Measurements from ENCODE around the gene CDH13.

Gene CDH13

DNA sequence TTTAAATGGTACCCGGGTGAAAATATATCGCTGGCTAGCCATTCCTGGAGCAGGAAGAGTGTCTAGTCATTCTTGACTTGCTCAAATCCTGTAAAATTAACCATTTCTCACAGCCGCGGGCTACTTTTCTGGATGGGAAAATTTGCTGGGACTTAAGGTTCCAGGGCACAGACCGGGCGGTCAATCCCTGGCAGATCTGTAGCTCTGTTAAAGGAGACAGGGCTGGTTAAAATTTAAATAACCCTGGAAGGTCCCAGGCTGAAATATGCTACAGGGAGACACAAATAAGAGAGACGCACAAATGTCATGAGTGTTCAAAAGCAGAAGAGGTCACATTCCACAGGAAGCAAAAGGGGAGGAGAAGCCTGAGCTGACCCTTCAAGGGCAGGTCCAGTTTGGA lies 951.4 kb downstream of the CDH13 start:
- no peak for DNase-seq (ENCODE audit: extremely low read depth, insufficient read length)
- TF ChIP-seq, protein P1, sequence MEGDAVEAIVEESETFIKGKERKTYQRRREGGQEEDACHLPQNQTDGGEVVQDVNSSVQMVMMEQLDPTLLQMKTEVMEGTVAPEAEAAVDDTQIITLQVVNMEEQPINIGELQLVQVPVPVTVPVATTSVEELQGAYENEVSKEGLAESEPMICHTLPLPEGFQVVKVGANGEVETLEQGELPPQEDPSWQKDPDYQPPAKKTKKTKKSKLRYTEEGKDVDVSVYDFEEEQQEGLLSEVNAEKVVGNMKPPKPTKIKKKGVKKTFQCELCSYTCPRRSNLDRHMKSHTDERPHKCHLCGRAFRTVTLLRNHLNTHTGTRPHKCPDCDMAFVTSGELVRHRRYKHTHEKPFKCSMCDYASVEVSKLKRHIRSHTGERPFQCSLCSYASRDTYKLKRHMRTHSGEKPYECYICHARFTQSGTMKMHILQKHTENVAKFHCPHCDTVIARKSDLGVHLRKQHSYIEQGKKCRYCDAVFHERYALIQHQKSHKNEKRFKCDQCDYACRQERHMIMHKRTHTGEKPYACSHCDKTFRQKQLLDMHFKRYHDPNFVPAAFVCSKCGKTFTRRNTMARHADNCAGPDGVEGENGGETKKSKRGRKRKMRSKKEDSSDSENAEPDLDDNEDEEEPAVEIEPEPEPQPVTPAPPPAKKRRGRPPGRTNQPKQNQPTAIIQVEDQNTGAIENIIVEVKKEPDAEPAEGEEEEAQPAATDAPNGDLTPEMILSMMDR (IDR thresholded peaks at IDR 0.05; ENCODE audit: insufficient read depth, low read length, poor library complexity, severe bottlenecking), result no peak
- no peak overlapping the region for H3K4me3 ChIP-seq (replicated peaks; ENCODE audit: low read depth, low read length)
- H3K36me3 ChIP-seq (ENCODE audit: control insufficient read depth, insufficient read depth, low read length), result no peaks in the 10 kb centered on the region
- no peaks in the 10 kb centered on the region; the same call in 1 of the 2 replicates for H3K27me3 ChIP-seq (replicated peaks; ENCODE audit: control insufficient read depth, insufficient read depth, low read length)

DNA sequence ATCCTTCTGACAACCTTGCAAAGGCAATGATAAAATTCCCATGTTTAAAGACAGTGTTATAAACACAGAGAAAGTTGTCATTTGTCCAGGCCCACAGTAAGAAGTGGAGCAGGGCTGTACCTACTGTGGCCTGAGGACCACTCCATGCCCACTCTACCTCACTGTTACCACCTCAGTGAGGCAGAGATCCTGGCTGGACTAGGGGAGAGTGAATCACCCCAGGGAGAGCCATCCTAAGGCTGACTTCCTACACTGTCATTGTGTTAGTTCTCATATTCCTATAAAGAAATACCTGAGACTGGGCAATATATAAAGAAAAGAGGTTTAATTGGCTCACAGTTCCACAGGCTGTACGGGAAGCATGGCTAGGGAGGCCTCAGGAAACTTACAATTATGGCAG lies 952.3 kb downstream of the CDH13 start:
- DNase-seq (ENCODE audit: extremely low read depth, insufficient read length), result no peak
- no peaks in the 10 kb centered on the region; the same call in 1 of the 2 replicates for H3K27me3 ChIP-seq (replicated peaks; ENCODE audit: control insufficient read depth, insufficient read depth, low read length)
- TF ChIP-seq, protein P1 (IDR thresholded peaks at IDR 0.05; ENCODE audit: insufficient read depth, low read length, poor library complexity, severe bottlenecking), result no peak
- H3K4me3 ChIP-seq (replicated peaks; ENCODE audit: low read depth, low read length), result no peak overlapping the region
- H3K36me3 ChIP-seq (ENCODE audit: control insufficient read depth, insufficient read depth, low read length), result no peaks in the 10 kb centered on the region

DNA sequence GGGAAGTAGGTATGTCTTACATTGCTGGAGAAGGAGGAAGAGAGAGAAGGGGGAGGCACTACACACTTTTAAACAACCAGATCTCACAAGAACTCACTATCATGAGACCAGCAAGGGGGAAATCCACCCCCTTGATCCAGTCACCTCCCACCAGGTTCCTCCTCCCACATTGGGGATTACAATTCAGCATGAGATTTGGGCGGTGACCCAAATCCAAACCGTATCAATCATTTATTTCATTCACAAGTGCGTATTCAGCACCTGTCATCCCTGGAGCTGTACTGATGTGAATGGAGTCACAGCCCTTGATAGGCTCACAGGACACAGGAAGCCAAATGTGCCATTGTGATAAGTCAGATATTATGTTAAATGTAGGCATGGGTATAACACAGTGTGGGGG lies 952.7 kb downstream of the CDH13 start:
- TF ChIP-seq, protein P1 (IDR thresholded peaks at IDR 0.05; ENCODE audit: insufficient read depth, low read length, poor library complexity, severe bottlenecking), result no peak
- no peaks in the 10 kb centered on the region; the same call in 1 of the 2 replicates for H3K27me3 ChIP-seq (replicated peaks; ENCODE audit: control insufficient read depth, insufficient read depth, low read length)
- H3K4me3 ChIP-seq (replicated peaks; ENCODE audit: low read depth, low read length), result no peak overlapping the region
- H3K36me3 ChIP-seq (ENCODE audit: control insufficient read depth, insufficient read depth, low read length), result no peaks in the 10 kb centered on the region
- no peak for DNase-seq (ENCODE audit: extremely low read depth, insufficient read length)

GRCh38 chr16:83581082-83581481 lies 954.3 kb downstream of the CDH13 start:
- no peaks in the 10 kb centered on the region; the same call in 1 of the 2 replicates for H3K27me3 ChIP-seq (replicated peaks; ENCODE audit: control insufficient read depth, insufficient read depth, low read length)
- TF ChIP-seq, protein P1 (IDR thresholded peaks at IDR 0.05; ENCODE audit: insufficient read depth, low read length, poor library complexity, severe bottlenecking), result no peak
- no peak overlapping the region for H3K4me3 ChIP-seq (replicated peaks; ENCODE audit: low read depth, low read length)
- no peaks in the 10 kb centered on the region for H3K36me3 ChIP-seq (ENCODE audit: control insufficient read depth, insufficient read depth, low read length)
- peak; percentile 5 for DNase-seq (ENCODE audit: extremely low read depth, insufficient read length)

GRCh38 chr16:83581994-83582747 lies 955.4 kb downstream of the CDH13 start:
- Histone ChIP-seq H3K36me3 (ENCODE audit: control insufficient read depth, insufficient read depth, low read length) (no peaks in the 10 kb centered on the region), H3K4me3 (replicated peaks; ENCODE audit: low read depth, low read length) (no peak overlapping the region), H3K27me3 (replicated peaks; ENCODE audit: control insufficient read depth, insufficient read depth, low read length) (no peaks in the 10 kb centered on the region; the same call in 1 of the 2 replicates)
- DNase-seq (ENCODE audit: extremely low read depth, insufficient read length), result no peak
- TF ChIP-seq, protein P1 (IDR thresholded peaks at IDR 0.05; ENCODE audit: insufficient read depth, low read length, poor library complexity, severe bottlenecking), result no peak
